ENCODE results near the gene ADIPOR2. TPM values are rescaled to one million over a fixed set of nuclear protein-coding genes. Genes with fewer than 3 reads are reported as not detected.

ADIPOR2 gene
- polyA plus RNA-seq, 3 donors = 3.9 to 14.6 (median 6.2) TPM

DNA sequence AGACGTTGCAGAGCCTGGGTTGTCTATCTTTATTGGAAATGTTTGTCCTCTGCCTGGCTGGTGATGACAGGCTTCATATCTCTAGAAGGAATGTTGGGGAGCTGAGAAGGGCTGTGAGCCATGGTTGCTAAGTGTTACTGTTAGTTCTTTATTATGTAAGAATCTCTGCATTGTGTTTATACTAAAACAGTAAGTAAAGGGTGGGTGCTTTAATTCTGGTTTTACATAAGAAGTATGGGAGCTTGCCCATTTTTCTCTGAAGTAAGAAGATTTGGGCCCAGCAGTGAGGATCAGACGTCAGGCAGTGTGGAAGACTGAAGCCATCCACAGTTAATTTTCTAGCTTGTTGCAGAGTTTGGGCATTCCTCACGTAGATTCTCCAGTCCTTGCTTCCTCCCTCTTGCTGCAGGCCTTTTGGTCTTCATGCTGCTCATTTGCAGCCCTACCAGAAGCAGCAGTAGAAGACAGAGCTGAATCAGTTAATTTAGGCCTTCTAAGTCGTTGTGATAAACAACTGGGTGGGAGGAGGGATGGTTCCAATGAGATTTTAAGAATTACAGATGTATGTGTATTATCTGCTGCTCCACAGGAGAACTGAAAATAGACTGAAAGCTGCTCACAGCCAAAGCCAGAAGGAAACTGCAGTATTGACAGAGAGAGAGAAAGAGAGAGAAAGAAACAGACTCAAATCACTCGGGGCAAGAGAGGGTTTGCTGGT lies 40.5 kb upstream of the ADIPOR2 start:
- H3K27me3 ChIP-seq (ENCODE audit: control insufficient read depth in 2 of 2, insufficient read depth in 2 of 2, low read length in 2 of 2) = no peaks in the 10 kb centered on the region
- no peak overlapping the region for H3K4me3 ChIP-seq (replicated peaks in 1 of 3; ENCODE audit: low read depth in 2 of 3, low read length in 3 of 3)
- Mint-ChIP-seq H3K4me1 (peaks cover 28% of the 10 kb centered on the region), H3K36me3 (peaks cover 10 to 14% of the 10 kb centered on the region in 2 donors), H3K4me3 (no peak overlapping the region), H3K9me3 (peaks cover 0 to 1% (median 0%) of the 10 kb centered on the region in 7 donors), H3K27ac (no peak overlapping the region), H3K27me3 (ENCODE audit: low read depth in 3 of 3) (peaks cover 0 to 3% (median under 1%) of the 10 kb centered on the region in 3 donors)
- H3K9me3 ChIP-seq (replicated peaks in 1 of 2; ENCODE audit: control insufficient read depth in 1 of 2, insufficient read depth in 1 of 2, low read length in 2 of 2) = no peaks in the 10 kb centered on the region
- no peaks in the 10 kb centered on the region for H3K36me3 ChIP-seq (replicated peaks in 1 of 2; ENCODE audit: control insufficient read depth in 1 of 2, insufficient read depth in 2 of 2, low read length in 2 of 2)
- H3K27ac ChIP-seq (ENCODE audit: low read depth in 1 of 2, low read length in 2 of 2) = no peak overlapping the region
- H3K4me2 ChIP-seq (replicated peaks; ENCODE audit: extremely low read depth, low read length, poor library complexity, severe bottlenecking) = no peak overlapping the region
- TF ChIP-seq, protein P1, sequence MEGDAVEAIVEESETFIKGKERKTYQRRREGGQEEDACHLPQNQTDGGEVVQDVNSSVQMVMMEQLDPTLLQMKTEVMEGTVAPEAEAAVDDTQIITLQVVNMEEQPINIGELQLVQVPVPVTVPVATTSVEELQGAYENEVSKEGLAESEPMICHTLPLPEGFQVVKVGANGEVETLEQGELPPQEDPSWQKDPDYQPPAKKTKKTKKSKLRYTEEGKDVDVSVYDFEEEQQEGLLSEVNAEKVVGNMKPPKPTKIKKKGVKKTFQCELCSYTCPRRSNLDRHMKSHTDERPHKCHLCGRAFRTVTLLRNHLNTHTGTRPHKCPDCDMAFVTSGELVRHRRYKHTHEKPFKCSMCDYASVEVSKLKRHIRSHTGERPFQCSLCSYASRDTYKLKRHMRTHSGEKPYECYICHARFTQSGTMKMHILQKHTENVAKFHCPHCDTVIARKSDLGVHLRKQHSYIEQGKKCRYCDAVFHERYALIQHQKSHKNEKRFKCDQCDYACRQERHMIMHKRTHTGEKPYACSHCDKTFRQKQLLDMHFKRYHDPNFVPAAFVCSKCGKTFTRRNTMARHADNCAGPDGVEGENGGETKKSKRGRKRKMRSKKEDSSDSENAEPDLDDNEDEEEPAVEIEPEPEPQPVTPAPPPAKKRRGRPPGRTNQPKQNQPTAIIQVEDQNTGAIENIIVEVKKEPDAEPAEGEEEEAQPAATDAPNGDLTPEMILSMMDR (IDR thresholded peaks at IDR 0.05) = no peak
- H4K20me1 ChIP-seq (ENCODE audit: insufficient read depth, low read length) = no peaks in the 10 kb centered on the region
- no peaks in the 10 kb centered on the region for H3K79me2 ChIP-seq (ENCODE audit: insufficient read depth, low read length)
- WGBS (ENCODE audit: insufficient coverage) = 64% methylated on average over 4 of the region's 5 CpGs
- DNase-seq = no peak
- intact Hi-C loops (cut with micrococcal nuclease) = loop anchor here (5.0 to 10.0 kb wide), 3 partner anchors 54 to 292 kb away; no protein-coding TSS in a partner anchor
- H3K4me1 ChIP-seq (ENCODE audit: control insufficient read depth in 1 of 2, insufficient read depth in 2 of 2, low read length in 2 of 2) = peaks cover 13 to 15% of the 10 kb centered on the region in 2 donors
- H2AFZ ChIP-seq (ENCODE audit: insufficient read depth, low read depth, low read length, poor library complexity, severe bottlenecking) = no peak overlapping the region
- H3K9ac ChIP-seq (ENCODE audit: insufficient read depth, low read length, poor library complexity, severe bottlenecking) = no peak overlapping the region

DNA sequence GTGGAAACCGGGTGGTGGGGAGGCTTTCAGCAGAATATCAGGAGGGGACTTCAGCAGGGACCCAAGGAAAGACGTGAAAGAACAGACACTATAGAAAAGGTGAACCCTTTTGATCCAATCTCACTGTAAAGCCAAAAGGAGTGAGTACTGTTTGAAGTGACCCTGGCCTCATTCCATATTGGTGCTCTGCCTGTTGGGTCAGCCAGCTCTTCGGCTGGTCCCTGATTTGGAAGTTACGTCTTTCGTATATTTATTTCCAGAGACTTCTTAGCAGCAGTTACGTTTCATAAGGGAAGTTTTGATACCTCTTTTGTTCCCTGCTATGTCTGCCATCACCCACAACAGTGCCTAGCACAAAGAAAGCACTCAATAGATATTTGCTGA lies 39.9 kb upstream of the ADIPOR2 start:
- DNase-seq = no peak
- H3K4me3 Mint-ChIP-seq = no peak overlapping the region
- Histone ChIP-seq H3K79me2 (ENCODE audit: insufficient read depth, low read length) (no peaks in the 10 kb centered on the region), H3K27me3 (ENCODE audit: control insufficient read depth in 2 of 2, insufficient read depth in 2 of 2, low read length in 2 of 2) (no peaks in the 10 kb centered on the region), H3K27ac (ENCODE audit: low read depth in 1 of 2, low read length in 2 of 2) (no peak overlapping the region), H4K20me1 (ENCODE audit: insufficient read depth, low read length) (no peaks in the 10 kb centered on the region), H2AFZ (ENCODE audit: insufficient read depth, low read depth, low read length, poor library complexity, severe bottlenecking) (no peak overlapping the region), H3K9ac (ENCODE audit: insufficient read depth, low read length, poor library complexity, severe bottlenecking) (no peak overlapping the region), H3K4me1 (ENCODE audit: control insufficient read depth in 1 of 2, insufficient read depth in 2 of 2, low read length in 2 of 2) (peaks cover 12 to 13% of the 10 kb centered on the region in 2 donors), H3K36me3 (replicated peaks in 1 of 2; ENCODE audit: control insufficient read depth in 1 of 2, insufficient read depth in 2 of 2, low read length in 2 of 2) (no peaks in the 10 kb centered on the region), H3K9me3 (replicated peaks in 1 of 2; ENCODE audit: control insufficient read depth in 1 of 2, insufficient read depth in 1 of 2, low read length in 2 of 2) (no peaks in the 10 kb centered on the region), H3K4me2 (replicated peaks; ENCODE audit: extremely low read depth, low read length, poor library complexity, severe bottlenecking) (no peak overlapping the region), H3K4me3 (replicated peaks in 1 of 3; ENCODE audit: low read depth in 2 of 3, low read length in 3 of 3) (no peak overlapping the region)
- 86% methylated on average over 2 of the region's 6 CpGs for WGBS (ENCODE audit: insufficient coverage)
- TF ChIP-seq, protein P1 (IDR thresholded peaks at IDR 0.05) = no peak
- intact Hi-C loops (cut with micrococcal nuclease) = loop anchor here (5.0 to 10.0 kb wide), 3 partner anchors 54 to 291 kb away; no protein-coding TSS in a partner anchor
- peaks cover 4 to 14% of the 10 kb centered on the region in 2 donors for H3K36me3 Mint-ChIP-seq
- H3K4me1 Mint-ChIP-seq = peaks cover 25% of the 10 kb centered on the region
- H3K9me3 Mint-ChIP-seq = peaks cover 0 to 1% (median 0%) of the 10 kb centered on the region in 7 donors
- H3K27ac Mint-ChIP-seq = no peak overlapping the region
- H3K27me3 Mint-ChIP-seq (ENCODE audit: low read depth in 3 of 3) = peaks cover 0 to 2% (median 2%) of the 10 kb centered on the region in 3 donors
